ENCODE results near the gene GRID1.

The GRID1 gene

GRCh38 chr10:85622425-85622824 lies 744.2 kb downstream of the GRID1 start:
- DNase-seq, result no peak

DNA sequence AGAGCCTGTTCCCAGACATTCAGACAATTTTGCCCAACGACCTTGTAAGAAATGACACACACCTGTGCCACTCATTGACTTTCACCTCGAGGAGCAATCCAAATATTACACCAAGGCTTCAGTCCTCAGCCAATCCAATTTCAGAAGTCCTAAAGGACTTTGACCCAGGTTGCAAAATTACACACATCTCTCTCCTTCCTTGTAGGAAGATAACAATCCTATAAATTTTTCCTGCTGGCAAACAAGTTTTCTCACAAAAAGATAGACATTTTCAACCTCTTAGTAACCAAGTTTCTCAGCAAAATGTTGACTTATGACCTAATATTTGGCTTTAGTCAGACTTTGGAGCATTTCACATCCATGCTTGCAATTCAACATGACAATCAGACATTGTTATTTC lies 745.0 kb downstream of the GRID1 start:
- no peak for DNase-seq

- DNase-seq, result no peak
These were observed 745.8 kb downstream of the GRID1 start for GRCh38 chr10:85620807-85621206.

DNA sequence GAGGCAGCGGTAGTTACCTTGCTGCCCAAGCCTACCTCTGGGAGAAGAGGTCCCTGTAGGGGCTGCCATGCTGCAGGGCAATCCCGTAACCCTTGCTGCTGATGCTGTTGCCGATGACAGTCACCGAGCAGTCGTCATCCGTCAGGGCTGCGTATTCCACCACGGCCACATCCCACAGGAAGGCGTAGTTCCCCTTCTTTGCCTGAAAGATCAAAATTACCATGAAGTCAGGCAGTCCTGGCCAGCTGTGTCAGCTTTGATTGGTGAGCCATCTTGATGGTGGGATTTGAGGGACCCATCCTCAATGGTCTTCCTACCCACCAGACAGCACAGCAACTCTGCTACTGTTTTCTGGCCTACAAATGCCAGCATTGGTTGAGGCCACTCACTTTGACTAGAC lies 746.8 kb downstream of the GRID1 start:
- DNase-seq, result no peak

- DNase-seq, result no peak
These were observed 747.8 kb downstream of the GRID1 start for GRCh38 chr10:85618841-85619240.

- no peak for DNase-seq
These were observed 748.6 kb downstream of the GRID1 start for GRCh38 chr10:85617751-85618546.

DNA sequence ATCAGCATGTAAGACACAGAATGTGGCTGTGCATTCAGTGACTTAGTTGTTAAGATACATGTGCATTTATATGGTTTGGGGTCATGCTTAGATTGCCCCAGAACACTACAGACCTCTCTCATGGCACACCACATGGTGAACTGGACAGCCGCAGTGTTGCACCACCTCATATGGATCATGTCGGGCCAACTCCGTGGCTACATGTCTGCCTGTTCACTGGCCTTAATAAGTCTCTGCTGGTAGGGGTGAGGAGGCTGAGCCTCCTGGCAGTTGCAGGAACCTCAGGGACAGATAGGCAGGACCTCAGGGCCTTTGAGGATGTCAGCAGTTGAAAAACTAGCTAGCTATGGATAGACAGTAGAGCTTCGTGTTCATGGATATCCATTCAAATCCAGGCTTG lies 751.0 kb downstream of the GRID1 start:
- DNase-seq, result no peak

DNA sequence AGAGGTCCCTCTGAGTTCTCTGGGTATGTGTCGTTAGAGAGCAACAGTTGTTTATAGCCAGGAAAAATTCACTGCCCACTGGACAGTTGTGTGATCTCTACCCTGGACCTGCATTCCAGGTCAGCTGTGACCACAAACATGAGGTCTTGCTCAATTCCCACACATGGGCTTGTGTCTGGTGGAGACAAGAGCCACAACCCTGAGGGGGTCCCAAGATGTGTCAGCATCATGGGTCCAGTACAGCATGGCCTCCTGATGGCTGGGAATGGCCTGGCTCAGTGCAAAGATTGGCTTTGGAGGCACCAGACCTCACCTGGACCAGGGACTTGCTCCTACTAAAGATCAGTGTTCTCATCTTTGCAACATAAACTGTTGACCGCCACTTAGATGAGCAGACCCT lies 751.6 kb downstream of the GRID1 start:
- no peak for DNase-seq

DNA sequence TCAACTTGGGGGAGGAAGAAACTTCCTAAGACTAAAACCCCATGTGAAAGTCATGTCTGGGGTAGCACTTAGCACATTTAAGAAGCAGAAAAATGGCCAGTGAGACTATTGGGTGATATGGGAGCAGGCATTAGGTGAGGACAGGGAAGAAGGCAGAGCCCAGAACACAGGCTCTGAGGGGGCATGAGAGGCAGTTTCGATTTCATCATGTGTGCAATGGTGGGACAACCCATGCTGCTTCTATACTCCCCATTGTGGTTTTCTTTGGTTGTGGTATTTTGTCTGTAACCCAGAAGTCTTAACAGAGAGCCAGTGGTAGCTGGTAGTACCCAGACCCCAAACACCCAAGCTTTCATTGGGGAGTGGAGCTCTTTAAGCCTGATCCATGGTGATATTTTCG lies 752.0 kb downstream of the GRID1 start:
- DNase-seq, result no peak

- DNase-seq, result no peak
These were observed 753.2 kb downstream of the GRID1 start for GRCh38 chr10:85613391-85613790.

- DNase-seq, result no peak
These were observed 753.8 kb downstream of the GRID1 start for GRCh38 chr10:85612833-85613232.

DNA sequence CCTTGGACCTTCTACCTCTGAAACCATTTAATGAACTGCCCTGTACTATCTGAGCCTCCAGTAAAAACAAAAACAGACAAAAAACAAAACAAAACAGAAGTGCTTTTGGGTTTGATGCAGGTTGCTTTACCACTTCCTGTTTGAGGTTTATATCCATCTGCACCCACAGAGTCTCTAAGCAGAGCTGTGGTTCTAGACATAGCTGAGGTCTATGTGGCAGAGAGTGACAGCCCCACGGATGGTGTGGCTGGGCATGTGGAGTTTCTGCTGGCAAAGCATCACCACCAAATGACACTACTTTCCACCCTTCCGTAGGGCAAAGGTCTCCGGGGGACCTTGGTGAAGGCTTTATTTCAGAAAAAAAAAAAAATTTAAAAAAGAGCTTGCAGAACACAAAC lies 754.2 kb downstream of the GRID1 start:
- no peak for DNase-seq

DNA sequence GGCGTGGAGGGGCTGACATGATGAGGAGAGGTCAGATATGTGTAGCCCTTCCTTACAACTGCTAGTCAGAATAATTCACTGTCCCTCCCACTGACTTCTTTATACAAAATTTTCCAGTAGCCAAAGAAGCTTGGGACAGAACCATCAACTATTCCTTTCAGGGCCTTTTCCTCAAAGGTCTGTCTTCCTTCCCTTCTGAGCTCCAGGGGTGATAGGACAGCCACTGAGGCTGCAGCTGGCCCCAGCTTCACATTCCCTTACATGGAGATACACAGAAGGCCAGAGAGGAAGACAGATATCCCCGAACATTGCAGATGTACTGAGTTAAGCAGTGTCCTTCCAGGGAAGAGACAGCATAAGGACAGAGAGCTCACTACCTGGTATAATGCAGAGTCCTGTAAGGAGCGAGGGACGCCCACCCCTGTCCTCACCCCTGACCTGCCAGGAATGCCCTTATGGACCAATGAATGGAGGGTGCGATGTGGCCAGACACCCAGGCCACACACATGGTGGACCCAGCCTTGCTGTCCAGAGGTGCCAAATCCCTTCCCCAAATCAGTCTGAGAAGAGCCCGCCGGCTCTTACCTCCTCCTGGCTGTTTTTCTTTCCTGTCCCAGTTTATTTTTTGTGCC lies 754.7 kb downstream of the GRID1 start:
- DNase-seq, result no peak

DNA sequence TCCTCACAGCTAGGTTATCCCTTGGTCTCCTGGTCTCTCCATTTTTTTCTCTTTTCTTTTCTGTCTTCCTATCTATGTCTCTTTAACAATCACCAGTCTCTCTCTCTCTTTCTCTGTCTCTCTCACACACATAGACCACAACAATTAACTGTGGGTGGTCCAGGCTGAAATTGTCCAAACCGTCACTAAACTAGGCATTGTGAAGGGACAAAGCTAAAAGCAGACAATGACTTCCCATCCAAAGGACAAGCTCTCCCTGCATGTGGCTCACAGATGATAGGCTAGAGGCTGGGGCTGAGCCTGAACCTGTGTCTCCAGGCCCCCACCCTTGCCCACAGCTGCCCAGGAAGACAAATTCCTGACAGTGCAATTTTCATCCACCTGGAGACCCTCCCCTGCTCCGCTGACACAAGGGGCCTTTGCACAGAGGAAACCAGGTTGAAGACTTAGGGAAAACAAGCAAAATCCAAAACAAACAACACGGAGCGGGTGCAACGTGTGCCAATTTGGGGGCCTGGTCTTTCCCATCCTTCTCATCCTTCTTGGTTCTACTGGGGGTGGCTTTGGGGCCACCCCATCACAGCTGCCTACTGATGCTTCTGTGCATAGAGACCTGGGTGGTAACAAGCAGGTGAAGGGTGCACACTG lies 755.4 kb downstream of the GRID1 start:
- DNase-seq, result no peak

DNA sequence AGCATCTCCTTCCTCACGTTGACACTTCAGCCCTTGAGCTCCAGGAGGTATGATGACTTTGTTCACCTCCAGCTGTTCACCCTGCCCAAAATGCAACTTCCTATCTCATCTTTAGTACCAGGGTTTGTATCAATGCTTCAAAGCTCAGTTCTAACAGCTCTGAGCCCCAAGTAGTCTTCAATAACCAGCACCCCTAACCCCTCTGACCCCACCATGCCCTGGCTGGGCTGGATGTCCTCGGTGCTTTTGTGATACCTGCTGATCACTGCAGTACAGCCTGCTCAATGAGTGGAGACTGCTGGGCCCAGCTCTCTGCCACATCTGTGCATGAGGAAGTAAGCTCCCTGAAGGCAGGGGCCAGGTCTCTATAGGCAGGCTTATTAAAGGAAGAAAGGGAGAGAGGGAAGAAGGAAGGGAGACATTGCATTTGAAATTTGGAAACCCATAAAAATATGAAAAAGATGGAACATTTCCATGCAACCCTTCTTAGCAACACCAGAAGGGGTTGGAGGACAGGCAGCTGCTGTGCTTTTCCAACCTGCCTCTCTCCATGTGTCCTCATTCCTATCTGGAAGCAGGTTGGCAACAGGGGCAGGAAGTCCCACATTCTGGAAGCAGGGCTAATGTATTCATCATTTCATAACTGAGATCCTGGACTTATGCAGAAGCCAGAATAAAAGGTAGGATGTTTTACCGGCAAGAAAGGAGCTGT lies 756.1 kb downstream of the GRID1 start:
- DNase-seq, result no peak

DNA sequence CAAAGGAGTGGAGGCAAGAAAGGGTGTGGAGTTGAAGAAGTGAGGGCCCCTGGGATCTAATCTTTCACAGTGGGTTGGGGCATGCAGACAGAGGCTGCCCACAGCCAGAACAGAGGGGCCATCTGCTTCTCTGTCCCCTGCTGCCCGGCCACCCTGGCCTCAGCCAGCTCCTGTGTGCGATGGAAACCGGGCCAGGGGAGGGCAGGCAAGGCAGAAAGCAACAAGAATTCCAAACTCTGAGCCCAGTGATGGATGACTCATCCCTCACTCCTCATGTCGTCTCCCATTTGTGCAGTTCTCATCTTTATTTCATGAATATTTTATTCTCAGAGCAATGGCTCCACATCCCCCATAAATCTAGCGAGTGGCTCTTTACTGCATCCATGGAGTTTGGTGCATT lies 757.1 kb downstream of the GRID1 start:
- no peak for DNase-seq

DNA sequence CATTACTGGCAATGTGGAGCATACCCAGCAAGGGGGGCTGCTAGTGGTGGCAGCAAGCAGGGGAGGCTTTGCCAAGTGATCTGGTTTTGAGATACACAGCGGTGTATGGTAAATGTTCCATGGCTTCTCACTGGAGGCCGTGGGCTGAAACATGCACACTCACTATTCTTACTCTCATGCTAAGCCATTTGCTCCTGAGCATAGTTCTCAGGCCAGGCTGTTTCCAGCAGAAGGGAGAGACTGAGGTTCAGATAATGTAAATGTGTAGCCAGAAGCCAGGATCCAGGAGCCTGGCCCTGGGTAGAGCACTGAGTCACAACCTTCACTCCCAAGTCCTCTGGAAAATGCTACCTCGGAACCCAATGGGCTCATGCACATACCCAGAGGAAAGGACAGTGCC lies 757.9 kb downstream of the GRID1 start:
- no peak for DNase-seq

DNA sequence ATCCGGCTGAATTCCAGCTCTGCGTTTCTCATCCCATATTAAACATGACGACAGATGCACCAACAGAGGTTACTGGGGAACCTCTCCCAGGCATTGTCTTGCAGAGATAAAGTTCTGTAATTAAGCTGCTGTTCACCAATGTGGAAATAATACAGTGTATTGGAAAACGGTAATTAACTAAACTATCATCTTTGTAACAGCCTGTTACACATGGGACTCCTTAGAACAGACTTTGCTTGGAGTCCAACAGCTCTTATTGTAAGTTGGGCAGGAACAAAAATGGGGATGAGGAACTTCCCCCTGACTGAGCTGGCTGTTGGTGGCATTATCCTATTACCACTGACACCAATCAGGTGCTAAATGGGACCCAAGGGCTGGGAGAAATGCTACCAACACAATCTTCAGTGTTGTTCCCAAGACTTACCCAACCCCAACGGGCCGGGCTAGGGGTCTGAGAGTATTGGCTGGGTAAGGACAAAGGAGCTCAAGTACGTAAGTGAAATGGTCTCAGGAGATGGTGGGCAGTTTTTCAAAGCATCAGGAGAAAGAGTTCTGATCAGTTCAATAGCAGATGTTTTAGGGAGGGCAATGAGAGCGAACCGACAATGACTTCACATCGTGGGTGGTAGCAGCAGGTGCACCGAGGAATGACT lies 759.4 kb downstream of the GRID1 start:
- no peak for DNase-seq

DNA sequence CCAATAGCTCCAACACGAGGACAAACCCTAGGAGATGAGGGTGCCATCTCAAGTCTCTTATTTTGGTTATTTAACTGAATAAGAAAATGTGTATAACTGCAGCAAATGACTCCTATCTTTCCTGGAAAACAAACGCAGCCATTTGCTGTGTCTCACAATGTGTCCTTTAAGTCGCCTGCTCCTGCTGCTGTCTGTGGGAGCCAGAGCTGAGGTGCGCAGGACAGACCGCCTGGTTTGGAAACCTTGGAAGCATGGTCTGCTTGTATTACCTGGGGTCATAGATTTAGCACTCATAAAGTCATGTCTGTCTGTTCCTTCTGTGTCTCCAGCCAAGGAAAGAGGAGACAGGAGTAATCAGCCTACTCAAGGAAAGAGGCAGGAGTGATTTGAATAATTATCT lies 760.2 kb downstream of the GRID1 start:
- no peak for DNase-seq

DNA sequence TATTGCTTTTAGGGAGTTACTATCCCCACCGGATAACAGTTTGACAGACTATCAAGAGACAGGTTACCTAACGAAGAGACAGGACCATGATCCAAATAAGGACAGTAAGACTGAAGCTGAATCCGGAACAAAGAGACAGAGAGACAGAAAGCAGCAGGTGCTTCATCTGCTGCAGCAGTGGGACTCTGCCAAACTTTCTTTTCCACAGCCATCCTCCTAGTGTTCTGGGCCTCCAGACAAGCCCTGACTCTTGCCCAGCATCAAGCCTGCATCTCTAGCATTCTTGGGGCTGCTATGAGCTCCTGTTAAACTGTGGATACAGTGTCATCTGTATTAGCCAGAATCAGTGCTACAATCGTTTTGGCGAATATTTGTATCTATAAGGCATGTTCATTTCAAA lies 761.7 kb downstream of the GRID1 start:
- no peak for DNase-seq

- DNase-seq, result no peak
These were observed 762.4 kb downstream of the GRID1 start for GRCh38 chr10:85604136-85604725.

DNA sequence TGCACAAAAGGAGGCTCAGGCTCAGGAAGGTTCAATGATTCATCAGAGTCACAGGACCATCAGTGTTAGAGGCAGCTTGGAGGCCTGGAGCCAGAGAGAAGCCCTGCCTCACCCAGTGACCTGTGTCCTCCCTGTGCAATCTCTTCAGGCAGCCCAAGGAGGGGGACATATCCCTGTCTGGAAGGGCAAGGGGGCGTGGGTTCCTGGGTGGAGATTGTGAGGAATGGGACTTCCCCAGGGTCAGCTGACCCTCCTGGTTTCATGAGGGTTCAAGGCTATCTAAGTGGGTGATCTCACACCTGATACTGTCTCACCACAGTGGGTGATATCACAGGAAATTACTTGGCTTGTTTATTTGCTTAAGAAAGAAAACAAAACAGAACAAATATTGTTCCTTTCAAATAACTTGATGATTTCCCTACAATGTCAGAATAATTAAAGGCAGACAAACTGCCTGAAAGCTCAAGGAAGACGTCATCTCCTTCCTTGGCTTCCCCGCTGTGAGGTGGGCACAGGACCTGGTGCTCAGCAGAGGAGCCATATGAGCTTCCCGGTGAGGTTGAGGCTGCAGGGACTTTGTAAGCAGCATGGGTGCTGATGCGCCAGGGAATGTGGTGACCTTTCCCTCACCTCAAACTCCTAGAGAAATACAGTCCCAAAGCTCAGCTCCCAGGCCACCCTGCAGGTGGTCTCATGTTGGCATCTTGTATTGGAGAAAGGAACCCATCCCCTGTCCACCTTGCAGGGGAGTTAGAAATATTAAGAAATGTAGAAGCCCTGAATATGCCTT lies 763.2 kb downstream of the GRID1 start:
- no peak for DNase-seq
